NCI-H2107 treated with DMSO at 0.1 percent for 48 hours (cell line): ENCODE data around the gene SNTB2.
"Not testable (repeated sequence)": the region's sequence is repeated elsewhere in the genome, so short reads cannot be mapped to it uniquely, and the experiment has no call there.

Source experiments
- DNase-seq: peaks from one replicate; lab custom pipeline; 2025; ENCODE audit not compliant: unreplicated experiment; lab: John Stamatoyannopoulos, UW

Gene SNTB2

GRCh38 chr16:69225121-69225520 lies 38.2 kb downstream of the SNTB2 start:
- DNase-seq = no peak

GRCh38 chr16:69233124-69233523 lies 46.2 kb downstream of the SNTB2 start:
- DNase-seq = no peak

GRCh38 chr16:69234460-69234859 lies 47.5 kb downstream of the SNTB2 start:
- no peak for DNase-seq

GRCh38 chr16:69236319-69236718 lies 49.4 kb downstream of the SNTB2 start:
- peak; percentile 26 for DNase-seq

GRCh38 chr16:69237296-69237695 lies 50.3 kb downstream of the SNTB2 start:
- DNase-seq = no peak

GRCh38 chr16:69239851-69240250 lies 52.9 kb downstream of the SNTB2 start:
- DNase-seq = no peak

GRCh38 chr16:69240331-69240730 lies 53.4 kb downstream of the SNTB2 start:
- DNase-seq = no peak

- no peak for DNase-seq
These were observed 55.0 kb downstream of the SNTB2 start for GRCh38 chr16:69241926-69242325.

- DNase-seq = peak; percentile 24
These were observed 56.5 kb downstream of the SNTB2 start for GRCh38 chr16:69243479-69243878.

- no peak for DNase-seq
These were observed 57.4 kb downstream of the SNTB2 start for GRCh38 chr16:69244336-69244735.

GRCh38 chr16:69250081-69250480 lies 63.1 kb downstream of the SNTB2 start:
- no peak for DNase-seq

GRCh38 chr16:69253870-69254341 lies 66.9 kb downstream of the SNTB2 start:
- no peak for DNase-seq

- DNase-seq = not testable (repeated sequence)
These were observed 72.4 kb downstream of the SNTB2 start for GRCh38 chr16:69259428-69259764.

- DNase-seq = no peak
These were observed 73.1 kb downstream of the SNTB2 start for GRCh38 chr16:69260019-69260418.

GRCh38 chr16:69260506-69260905 lies 73.5 kb downstream of the SNTB2 start:
- no peak for DNase-seq

- DNase-seq = no peak
These were observed 79.5 kb downstream of the SNTB2 start for GRCh38 chr16:69266334-69267063.

- DNase-seq = no peak
These were observed 80.7 kb downstream of the SNTB2 start for GRCh38 chr16:69267633-69268032.

GRCh38 chr16:69270395-69270794 lies 83.4 kb downstream of the SNTB2 start:
- DNase-seq = no peak

- DNase-seq = no peak
These were observed 83.9 kb downstream of the SNTB2 start for GRCh38 chr16:69270831-69271230.

GRCh38 chr16:69273009-69273408 lies 86.0 kb downstream of the SNTB2 start:
- no peak for DNase-seq

- no peak for DNase-seq
These were observed 87.8 kb downstream of the SNTB2 start for GRCh38 chr16:69274699-69275235.

- no peak for DNase-seq
These were observed 89.5 kb downstream of the SNTB2 start for GRCh38 chr16:69276148-69277115.
